H7 (cell line): ENCODE data around the gene GPR161. TPM values are rescaled to one million over a fixed set of nuclear protein-coding genes. Genes with fewer than 3 reads are reported as not detected.

Experiments
- DNase-seq: peaks from one replicate; pipeline ENCODE4 v3.0.0; 2012
- H3K27me3 ChIP-seq: 2 replicates; pipeline ENCODE4 v1.6.0; 2011; ENCODE audit warnings: mild to moderate bottlenecking, low read length; ENCODE audit not compliant: control insufficient read depth, insufficient read depth
- H3K36me3 ChIP-seq: replicated peaks from 2 replicates; pipeline ENCODE4 v1.5.1; 2011; ENCODE audit warnings: low read length; ENCODE audit not compliant: control insufficient read depth, insufficient read depth
- H3K4me3 ChIP-seq: 2 replicates; pipeline ENCODE4 v1.5.1; 2011; ENCODE audit warnings: low read depth, mild to moderate bottlenecking, control low read depth, low read length, moderate library complexity; ENCODE audit not compliant: insufficient read depth
- total RNA-seq: library from RNA; depleted of rRNA; stranded (reverse); fragments of >200 nt; shearing (Covaris generic); gene quantifications from 2 replicates; pipeline ENCODE4 v1.2.3, GENCODE V29; 2014

The GPR161 gene
- total RNA-seq, 1 experiment from 2014 or later: 20.4 TPM

GRCh38 chr1:168104535-168104934 lies 32.2 kb downstream of the GPR161 start:
- Histone ChIP-seq H3K36me3 (peaks cover 1% of the 10 kb centered on the region; the same call in 1 of the 2 replicates), H3K27me3 (no peaks in the 10 kb centered on the region), H3K4me3 (no peak overlapping the region)
- DNase-seq: no peak

- no peak overlapping the region for H3K4me3 ChIP-seq
- H3K36me3 ChIP-seq: peaks cover 1% of the 10 kb centered on the region
- no peaks in the 10 kb centered on the region for H3K27me3 ChIP-seq
- no peak for DNase-seq
These were observed 34.2 kb downstream of the GPR161 start for GRCh38 chr1:168102487-168102886.

GRCh38 chr1:168101336-168101735 lies 35.4 kb downstream of the GPR161 start:
- Histone ChIP-seq H3K27me3 (no peaks in the 10 kb centered on the region), H3K4me3 (no peak overlapping the region), H3K36me3 (peaks cover 1% of the 10 kb centered on the region)
- DNase-seq: no peak

- no peak for DNase-seq
- Histone ChIP-seq H3K27me3 (no peaks in the 10 kb centered on the region), H3K36me3 (peaks cover 1% of the 10 kb centered on the region), H3K4me3 (no peak overlapping the region)
These were observed 36.3 kb downstream of the GPR161 start for GRCh38 chr1:168100315-168101002.

GRCh38 chr1:168099337-168099801 lies 37.4 kb downstream of the GPR161 start:
- H3K27me3 ChIP-seq: no peaks in the 10 kb centered on the region
- peaks cover under 1% of the 10 kb centered on the region for H3K36me3 ChIP-seq
- DNase-seq: no peak
- no peak overlapping the region for H3K4me3 ChIP-seq

- no peak for DNase-seq
- no peak overlapping the region for H3K4me3 ChIP-seq
- H3K27me3 ChIP-seq: no peaks in the 10 kb centered on the region
- H3K36me3 ChIP-seq: no peaks in the 10 kb centered on the region; the same call in 1 of the 2 replicates
These were observed 38.0 kb downstream of the GPR161 start for GRCh38 chr1:168098534-168099320.

- Histone ChIP-seq H3K27me3 (no peaks in the 10 kb centered on the region), H3K36me3 (no peaks in the 10 kb centered on the region; the same call in 1 of the 2 replicates)
- no peak for DNase-seq
These were observed 38.7 kb downstream of the GPR161 start for GRCh38 chr1:168097921-168098528.

GRCh38 chr1:168096296-168097165 lies 40.2 kb downstream of the GPR161 start:
- peak; percentile 8 for DNase-seq
- no peaks in the 10 kb centered on the region; the same call in 1 of the 2 replicates for H3K36me3 ChIP-seq
- no peak overlapping the region for H3K4me3 ChIP-seq
- no peaks in the 10 kb centered on the region for H3K27me3 ChIP-seq

More at GRCh38 chr1:168097921-168098528, 38.7 kb downstream of the GPR161 start:
- H3K4me3 ChIP-seq: no peak overlapping the region

GRCh38 chr1:168095476-168095875 lies 41.3 kb downstream of the GPR161 start:
- DNase-seq: peak; percentile 3
- H3K36me3 ChIP-seq: no peaks in the 10 kb centered on the region; the same call in 1 of the 2 replicates
- no peaks in the 10 kb centered on the region for H3K27me3 ChIP-seq
- H3K4me3 ChIP-seq: no peak overlapping the region

GRCh38 chr1:168093616-168094015 lies 43.1 kb downstream of the GPR161 start:
- Histone ChIP-seq H3K4me3 (no peak overlapping the region), H3K36me3 (no peaks in the 10 kb centered on the region; the same call in 1 of the 2 replicates), H3K27me3 (no peaks in the 10 kb centered on the region)
- peak; percentile 21 for DNase-seq

- DNase-seq: peak; percentile 75
- no peak overlapping the region for H3K4me3 ChIP-seq
- no peaks in the 10 kb centered on the region; the same call in 1 of the 2 replicates for H3K36me3 ChIP-seq
- H3K27me3 ChIP-seq: no peaks in the 10 kb centered on the region
These were observed 44.0 kb downstream of the GPR161 start for GRCh38 chr1:168092566-168093355.

GRCh38 chr1:168091720-168092550 lies 44.8 kb downstream of the GPR161 start:
- H3K4me3 ChIP-seq: no peak overlapping the region
- H3K27me3 ChIP-seq: no peaks in the 10 kb centered on the region
- H3K36me3 ChIP-seq: peaks cover 1% of the 10 kb centered on the region
- peak; percentile 29 for DNase-seq

GRCh38 chr1:168091063-168091462 lies 45.7 kb downstream of the GPR161 start:
- Histone ChIP-seq H3K4me3 (no peak overlapping the region), H3K27me3 (no peaks in the 10 kb centered on the region), H3K36me3 (peaks cover 1% of the 10 kb centered on the region)
- DNase-seq: peak; percentile 20
